Upper lobe of right lung (tissue), 1 donor: ENCODE measurements around the gene CUZD1. TPM values are rescaled to one million over a fixed set of nuclear protein-coding genes. Genes with fewer than 3 reads are reported as not detected.
A peak's percentile ranks its signal among the peaks of the same experiment; 100 is the strongest.

Experiments used
- ATAC-seq: fragments of 200-7000 bp; cut with Tn5 transposase; one replicate; pipeline ENCODE4 v1.9.1; 2020; ENCODE audit warnings: mild to moderate bottlenecking, moderate library complexity
- DNase-seq: peaks from one replicate; pipeline ENCODE4 v3.0.0-alpha.2; 2020
- H3K27ac ChIP-seq: fragments of 200-600 bp; one replicate; pipeline ENCODE4 v1.8.0; 2022
- H3K27me3 ChIP-seq: fragments of 200-600 bp; one replicate; pipeline ENCODE4 v1.8.0; 2022; ENCODE audit warnings: mild to moderate bottlenecking
- H3K36me3 ChIP-seq: fragments of 200-600 bp; one replicate; pipeline ENCODE4 v1.8.0; 2022
- H3K4me1 ChIP-seq: fragments of 200-600 bp; one replicate; pipeline ENCODE4 v1.8.0; 2022
- H3K4me3 ChIP-seq: fragments of 200-600 bp; one replicate; pipeline ENCODE4 v1.8.0; 2022; ENCODE audit warnings: mild to moderate bottlenecking
- H3K9me3 ChIP-seq: fragments of 200-600 bp; one replicate; pipeline ENCODE4 v1.8.0; 2022
- intact Hi-C: fragments of 100-400 bp; cut with DNase I; formaldehyde crosslinking; loops from one replicate; pipeline ENCODE4 v1.11.0; 2022
- total RNA-seq: library from RNA; stranded (reverse); fragmentation: NEBNext Ultra II Directional; extraction: Animal tissue kit (Norgen Biotek cat#: 25700); gene quantifications from one replicate; pipeline ENCODE4 v1.2.1, GENCODE V29; 2021
- TF ChIP-seq, protein P1 (sequence below): fragments of 200-600 bp; IDR thresholded peaks from one replicate; pipeline ENCODE4 v1.8.0; 2022; ENCODE audit warnings: antibody characterized with exemption
- donor health status: DM: no; HTN: yes; CAD: no; lungs with severe emphysema.

CUZD1 gene
- total RNA-seq, 1 donor from 2014 or later = 0.78 TPM

- TF ChIP-seq, protein P1, sequence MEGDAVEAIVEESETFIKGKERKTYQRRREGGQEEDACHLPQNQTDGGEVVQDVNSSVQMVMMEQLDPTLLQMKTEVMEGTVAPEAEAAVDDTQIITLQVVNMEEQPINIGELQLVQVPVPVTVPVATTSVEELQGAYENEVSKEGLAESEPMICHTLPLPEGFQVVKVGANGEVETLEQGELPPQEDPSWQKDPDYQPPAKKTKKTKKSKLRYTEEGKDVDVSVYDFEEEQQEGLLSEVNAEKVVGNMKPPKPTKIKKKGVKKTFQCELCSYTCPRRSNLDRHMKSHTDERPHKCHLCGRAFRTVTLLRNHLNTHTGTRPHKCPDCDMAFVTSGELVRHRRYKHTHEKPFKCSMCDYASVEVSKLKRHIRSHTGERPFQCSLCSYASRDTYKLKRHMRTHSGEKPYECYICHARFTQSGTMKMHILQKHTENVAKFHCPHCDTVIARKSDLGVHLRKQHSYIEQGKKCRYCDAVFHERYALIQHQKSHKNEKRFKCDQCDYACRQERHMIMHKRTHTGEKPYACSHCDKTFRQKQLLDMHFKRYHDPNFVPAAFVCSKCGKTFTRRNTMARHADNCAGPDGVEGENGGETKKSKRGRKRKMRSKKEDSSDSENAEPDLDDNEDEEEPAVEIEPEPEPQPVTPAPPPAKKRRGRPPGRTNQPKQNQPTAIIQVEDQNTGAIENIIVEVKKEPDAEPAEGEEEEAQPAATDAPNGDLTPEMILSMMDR = no peak
- ATAC-seq = no peak
- DNase-seq = no peak
- Histone ChIP-seq H3K27ac (no peak overlapping the region), H3K9me3 (no peaks in the 10 kb centered on the region), H3K36me3 (no peaks in the 10 kb centered on the region), H3K4me1 (no peaks in the 10 kb centered on the region), H3K4me3 (no peak overlapping the region), H3K27me3 (peaks cover 6% of the 10 kb centered on the region)
- intact Hi-C loops = no loop called here
These were observed 30.2 kb downstream of the CUZD1 start for GRCh38 chr10:122815458-122815857.

DNA sequence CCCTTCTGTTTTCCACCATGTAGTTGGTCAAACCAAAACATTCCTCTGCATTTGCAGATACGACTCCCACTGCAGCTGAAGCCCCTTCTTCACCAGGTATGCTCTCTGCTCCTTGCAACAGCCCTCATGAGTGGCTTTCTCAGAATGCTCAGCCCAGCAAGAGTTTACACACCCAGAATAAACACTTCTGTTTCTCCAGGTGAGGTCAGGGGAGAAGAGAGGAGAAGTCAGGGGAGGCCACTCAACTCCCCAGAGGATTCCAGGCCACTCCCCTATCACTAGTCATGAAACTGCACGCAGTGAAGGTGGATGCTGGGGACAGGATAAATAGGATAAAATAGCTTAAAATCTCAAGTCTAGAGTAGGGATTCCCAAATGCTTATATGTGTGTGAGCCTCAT is 31.2 kb downstream of the CUZD1 start:
- no peak overlapping the region for H3K27ac ChIP-seq
- no peaks in the 10 kb centered on the region for H3K9me3 ChIP-seq
- H3K27me3 ChIP-seq = peaks cover 6% of the 10 kb centered on the region
- H3K4me1 ChIP-seq = no peaks in the 10 kb centered on the region
- DNase-seq (no peak), ATAC-seq (peak; percentile 86)
- TF ChIP-seq, protein P1 = no peak
- intact Hi-C loops = no loop called here
- no peaks in the 10 kb centered on the region for H3K36me3 ChIP-seq
- H3K4me3 ChIP-seq = no peak overlapping the region

DNA sequence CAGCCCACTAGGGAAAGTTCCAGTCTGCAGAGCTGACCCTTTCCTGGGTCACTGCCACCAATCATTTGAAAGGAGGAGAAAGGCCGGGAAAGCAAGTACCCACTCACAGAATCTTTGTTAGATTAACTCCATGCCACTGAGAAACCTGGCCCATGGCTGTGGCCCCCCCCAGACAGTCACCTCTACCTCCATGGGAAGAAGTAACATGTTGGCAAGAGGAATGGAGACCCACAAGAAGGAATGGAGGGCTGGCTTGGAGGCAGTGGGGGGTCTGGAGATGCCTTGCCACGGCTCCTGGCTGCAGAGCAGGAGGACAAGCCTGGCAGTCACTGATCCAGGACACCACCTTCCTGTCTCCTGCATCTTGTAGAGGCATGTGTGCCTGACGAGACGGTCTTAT is 32.9 kb downstream of the CUZD1 start:
- no peak for ATAC-seq

GRCh38 chr10:122802282-122802681 is 43.4 kb downstream of the CUZD1 start:
- no peak for DNase-seq
- Histone ChIP-seq H3K36me3 (no peaks in the 10 kb centered on the region), H3K27me3 (no peaks in the 10 kb centered on the region), H3K4me1 (no peaks in the 10 kb centered on the region), H3K4me3 (no peak overlapping the region), H3K9me3 (no peaks in the 10 kb centered on the region), H3K27ac (no peak overlapping the region)
- TF ChIP-seq, protein P1 = no peak
- intact Hi-C loops = no loop called here
- ATAC-seq = peak; percentile 20

More for the DNA sequence above, 32.9 kb downstream of the CUZD1 start:
- no peak for DNase-seq
- no peaks in the 10 kb centered on the region for H3K4me1 ChIP-seq
- intact Hi-C loops = no loop called here
- H3K27ac ChIP-seq = no peak overlapping the region
- H3K36me3 ChIP-seq = no peaks in the 10 kb centered on the region
- H3K27me3 ChIP-seq = peaks cover 6% of the 10 kb centered on the region
- no peaks in the 10 kb centered on the region for H3K9me3 ChIP-seq
- TF ChIP-seq, protein P1 = no peak
- no peak overlapping the region for H3K4me3 ChIP-seq

DNA sequence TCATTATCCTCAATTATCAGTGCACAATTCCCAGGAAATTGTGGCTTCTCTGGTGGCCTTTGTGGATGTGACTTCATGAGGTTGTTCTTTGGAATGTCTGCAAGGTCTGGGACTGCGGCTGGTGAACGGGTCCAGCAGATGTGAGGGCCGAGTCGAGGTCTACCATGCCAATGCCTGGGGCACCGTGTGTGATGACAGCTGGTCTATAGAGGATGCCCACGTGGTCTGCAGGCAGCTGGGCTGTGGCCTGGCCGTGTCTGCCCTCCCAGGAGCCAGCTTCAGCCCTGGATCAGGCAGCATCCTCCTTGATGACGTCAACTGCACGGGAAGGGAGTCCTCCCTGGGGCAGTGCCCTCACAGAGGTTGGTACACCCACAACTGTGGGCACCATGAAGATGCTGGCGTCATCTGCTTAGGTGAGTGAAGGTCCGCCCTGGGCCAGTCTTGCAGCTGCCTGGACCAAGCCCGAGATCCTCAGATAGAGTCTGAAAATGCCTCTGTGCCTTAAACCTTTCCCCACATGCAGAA is 46.9 kb downstream of the CUZD1 start:
- no peak for DNase-seq

More for the DNA sequence above, 46.9 kb downstream of the CUZD1 start:
- Histone ChIP-seq H3K9me3 (no peaks in the 10 kb centered on the region), H3K36me3 (no peaks in the 10 kb centered on the region), H3K4me3 (no peak overlapping the region), H3K27ac (no peak overlapping the region), H3K27me3 (no peaks in the 10 kb centered on the region), H3K4me1 (no peaks in the 10 kb centered on the region)
- intact Hi-C loops = no loop called here
- ATAC-seq = no peak
- TF ChIP-seq, protein P1 = no peak
